ENCODE measurements around the gene CALCOCO1.

- TF ChIP-seq CTCF (IDR thresholded peaks at IDR 0.05) (no peak), POLR2A (IDR thresholded peaks at IDR 0.05) (no peak)
These were observed 17.2 kb downstream of the CALCOCO1 start for GRCh38 chr12:53710091-53710490.

Data from uterus (tissue), 2 donors.